Naive thymus-derived CD8-positive, alpha-beta T cell (primary cell): ENCODE results near the gene RAD51B. TPM values are rescaled to one million over a fixed set of nuclear protein-coding genes. Genes with fewer than 3 reads are reported as not detected.

Source experiments
- ATAC-seq, 2 donors: fragments of 150-1000 bp; cut with Tn5 transposase in 1 of 2; sonication (Bioruptor Pico), chemical (Tn5 transposase) in 1 of 2; 1 replicate in 1 of 2; 2 replicates in 1 of 2; pipeline ENCODE4 v1.10.0; 2021; ENCODE audit warnings: mild to moderate bottlenecking in 2 of 2, moderate library complexity in 2 of 2
- POLR2A ChIA-PET: fragments of 350-600 bp; sonication (Branson Sonifier 250); formaldehyde crosslinking; loops from one replicate; lab custom pipeline; 2021; ENCODE audit warnings: antibody characterized with exemption; lab: Charles Lee
- DNase-seq, 10 donors: peaks; one replicate each; pipeline versions ENCODE4 v3.0.0 to v3.0.0-alpha.2; 2020 to 2022
- H3K27ac Mint-ChIP-seq, 10 donors: one replicate each; pipeline ENCODE4 v1.8.0; 2020 to 2022; ENCODE audit warnings: mild to moderate bottlenecking in 10 of 10, mixed read lengths in 10 of 10, moderate library complexity in 4 of 10, inconsistent platforms in 1 of 10
- H3K27me3 Mint-ChIP-seq, 5 donors: one replicate each; pipeline ENCODE4 v1.8.0; 2021 to 2022; ENCODE audit warnings: mixed read lengths in 5 of 5
- H3K36me3 Mint-ChIP-seq, 3 donors: one replicate each; pipeline ENCODE4 v1.8.0; 2020 to 2022; ENCODE audit warnings: mixed read lengths in 3 of 3, mild to moderate bottlenecking in 2 of 3, inconsistent platforms in 1 of 3
- H3K4me1 Mint-ChIP-seq, 4 donors: one replicate each; pipeline ENCODE4 v1.8.0; 2021 to 2022; ENCODE audit warnings: mixed read lengths in 4 of 4
- H3K4me3 Mint-ChIP-seq, 10 donors: one replicate each; pipeline ENCODE4 v1.8.0; 2020 to 2022; ENCODE audit warnings: mild to moderate bottlenecking in 10 of 10, mixed read lengths in 10 of 10, moderate library complexity in 6 of 10, inconsistent platforms in 1 of 10
- H3K9me3 Mint-ChIP-seq, 9 donors: one replicate each; pipeline ENCODE4 v1.8.0; 2020 to 2022; ENCODE audit warnings: mixed read lengths in 9 of 9, mild to moderate bottlenecking in 3 of 9, inconsistent platforms in 1 of 9, moderate library complexity in 1 of 9
- polyA plus RNA-seq, 3 donors: library from polyadenylated mRNA; unstranded; fragments of 300-500 nt; fragmentation: Illumina TruSeq; gene quantifications; one replicate each; pipeline ENCODE4 v1.2.3, GENCODE V29; 2021
- total RNA-seq, 8 experiments: library from RNA in 2 of 8; stranded (reverse) in 2 of 8; gene quantifications; one replicate each; pipeline ENCODE4 v1.2.3 and lab custom pipeline; 2021 to 2026

Gene RAD51B
- total and polyA plus RNA-seq, 5 experiments from 2014 or later, result 15.1 to 30.0 (median 26.4) TPM

DNA sequence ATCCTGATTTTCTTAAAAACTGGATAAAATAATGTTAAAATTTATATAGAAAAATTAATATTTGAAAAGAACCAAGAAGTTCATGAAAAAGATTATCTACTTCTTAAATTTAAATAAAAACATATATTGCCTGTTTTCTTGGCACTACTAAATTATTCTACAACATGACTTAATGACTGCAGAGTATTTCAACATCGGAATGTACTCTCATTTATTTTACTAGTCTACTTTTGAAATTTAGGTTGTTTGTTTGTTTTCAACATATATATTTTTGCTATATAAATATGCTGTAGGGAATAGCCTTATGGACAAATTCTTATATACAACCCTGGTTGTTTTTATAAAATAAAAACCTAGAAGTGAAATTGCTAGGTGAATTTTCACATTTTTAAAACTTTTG, 231.6 kb downstream of the RAD51B start:
- no peak for ATAC-seq
- Mint-ChIP-seq H3K27me3 (no peaks in the 10 kb centered on the region), H3K27ac (no peak overlapping the region), H3K4me3 (no peak overlapping the region), H3K9me3 (peaks cover 0 to 5% (median 0%) of the 10 kb centered on the region in 9 donors), H3K4me1 (no peaks in the 10 kb centered on the region), H3K36me3 (peaks cover 3 to 16% (median 10%) of the 10 kb centered on the region in 3 donors)
- no peak for DNase-seq
- POLR2A ChIA-PET, result no interaction called here

DNA sequence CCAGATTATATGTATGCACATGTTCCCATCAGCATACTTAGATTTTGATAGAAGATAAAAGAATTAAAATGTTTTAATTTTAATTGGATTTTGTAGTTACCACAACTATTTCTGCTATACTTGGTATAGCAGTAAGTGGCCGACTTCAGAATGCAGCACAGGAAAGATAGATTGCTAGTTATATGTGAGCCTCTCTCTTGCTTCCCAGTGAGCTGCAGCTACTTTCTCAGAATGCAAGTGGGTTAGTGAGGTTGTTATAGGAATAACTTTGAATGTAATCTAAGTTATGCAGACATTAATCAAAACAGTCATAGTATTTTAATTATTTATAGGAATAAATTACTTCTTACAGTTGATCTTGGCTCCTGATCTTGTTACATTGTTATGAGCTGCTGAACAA, 240.6 kb downstream of the RAD51B start:
- Mint-ChIP-seq H3K9me3 (peaks cover 6 to 29% (median 20%) of the 10 kb centered on the region in 9 donors), H3K4me3 (no peak overlapping the region), H3K36me3 (peaks cover 8 to 21% (median 20%) of the 10 kb centered on the region in 3 donors), H3K27ac (no peak overlapping the region), H3K27me3 (no peaks in the 10 kb centered on the region), H3K4me1 (peaks cover 0 to 2% (median 0%) of the 10 kb centered on the region in 4 donors)
- DNase-seq, result no peak
- POLR2A ChIA-PET, result no interaction called here
- ATAC-seq, result no peak

DNA sequence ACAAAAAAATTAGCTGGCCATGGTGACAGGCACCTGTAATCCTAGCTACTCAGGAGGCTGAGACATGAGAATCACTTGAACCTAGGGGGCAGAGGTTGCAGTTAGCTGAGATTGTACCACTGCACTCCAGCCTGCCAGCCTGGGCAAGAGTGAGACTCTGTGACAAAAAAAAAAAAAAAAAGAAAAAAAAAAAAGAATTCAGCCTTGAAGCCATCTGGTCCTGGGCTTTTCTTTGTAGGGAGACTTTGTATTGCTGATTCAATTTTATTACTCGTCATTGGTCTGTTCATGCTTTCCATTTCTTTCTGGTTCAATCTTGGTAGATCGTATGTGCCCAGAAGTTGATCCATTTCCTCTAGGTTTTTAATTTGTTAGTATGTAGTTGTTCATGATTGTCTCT, 243.1 kb downstream of the RAD51B start:
- POLR2A ChIA-PET, result no interaction called here

DNA sequence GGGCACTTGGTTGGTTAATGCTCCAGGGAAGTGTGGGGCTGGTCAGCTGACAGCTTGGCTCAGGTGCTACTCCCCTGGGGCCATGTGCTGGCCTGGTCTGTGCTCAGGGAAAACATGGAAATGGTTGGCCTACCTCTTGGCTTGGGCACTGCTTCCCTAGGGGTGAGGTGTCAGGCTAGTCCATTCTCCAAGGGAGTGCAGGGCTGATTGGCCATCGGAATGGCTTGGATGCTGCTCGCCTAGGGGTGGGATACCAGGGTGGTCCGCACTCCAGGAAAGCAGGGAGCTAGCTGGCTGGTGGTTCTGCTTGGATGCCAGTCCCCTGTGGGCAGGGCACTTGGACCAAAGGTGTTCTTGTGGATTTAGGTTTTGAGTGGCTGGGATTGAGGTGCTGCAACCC, 245.7 kb downstream of the RAD51B start:
- Mint-ChIP-seq H3K9me3 (peaks cover 12 to 64% (median 28%) of the 10 kb centered on the region in 9 donors), H3K27me3 (no peaks in the 10 kb centered on the region), H3K36me3 (peaks cover 8 to 42% (median 41%) of the 10 kb centered on the region in 3 donors), H3K27ac (no peak overlapping the region), H3K4me3 (no peak overlapping the region), H3K4me1 (no peaks in the 10 kb centered on the region)
- POLR2A ChIA-PET, result no interaction called here
- DNase-seq, result no peak
- ATAC-seq, result no peak

More for the DNA sequence above, 243.1 kb downstream of the RAD51B start:
- no peaks in the 10 kb centered on the region for H3K27me3 Mint-ChIP-seq
- peaks cover 8 to 22% (median 21%) of the 10 kb centered on the region in 3 donors for H3K36me3 Mint-ChIP-seq
- no peak for DNase-seq
- H3K9me3 Mint-ChIP-seq, result peaks cover 6 to 37% (median 21%) of the 10 kb centered on the region in 9 donors
- H3K27ac Mint-ChIP-seq, result no peak overlapping the region
- ATAC-seq, result no peak
- peaks cover 0 to 2% (median 0%) of the 10 kb centered on the region in 4 donors for H3K4me1 Mint-ChIP-seq
- no peak overlapping the region for H3K4me3 Mint-ChIP-seq

DNA sequence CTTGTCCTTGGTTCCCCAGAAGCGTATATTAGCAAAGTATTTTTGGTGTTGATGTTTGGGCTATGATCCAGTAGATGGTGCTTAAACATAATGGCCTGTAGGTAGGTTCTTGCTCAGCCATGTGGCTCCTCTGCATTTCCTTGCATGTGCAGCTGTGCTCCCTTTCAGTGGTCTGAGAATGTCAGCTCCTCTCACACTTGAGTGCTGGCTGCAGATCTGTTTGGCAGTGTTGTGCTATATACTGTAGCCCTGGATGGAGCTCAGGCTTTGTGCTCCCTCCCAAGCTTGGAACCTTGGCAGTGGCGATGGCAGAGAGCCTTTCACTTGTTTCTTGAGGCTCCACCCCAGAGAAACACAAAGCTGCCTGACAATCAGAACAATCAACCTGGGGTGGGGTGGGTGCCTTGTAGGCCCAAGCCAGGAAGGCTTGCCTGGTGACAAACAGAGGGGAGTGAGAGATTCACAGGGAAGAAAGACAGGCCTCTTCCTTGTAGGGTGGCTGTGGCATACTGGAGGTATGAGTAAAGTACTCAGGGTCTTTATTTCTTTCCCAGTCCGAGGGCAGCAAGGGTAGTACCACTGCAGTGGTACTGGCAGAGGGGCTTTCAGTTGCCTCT, 255.3 kb downstream of the RAD51B start:
- Mint-ChIP-seq H3K27me3 (no peaks in the 10 kb centered on the region), H3K27ac (no peak overlapping the region), H3K4me1 (peaks cover 0 to 18% (median 2%) of the 10 kb centered on the region in 4 donors), H3K36me3 (peaks cover 15 to 35% (median 34%) of the 10 kb centered on the region in 3 donors), H3K9me3 (peaks cover 4 to 38% (median 22%) of the 10 kb centered on the region in 9 donors), H3K4me3 (no peak overlapping the region)
- POLR2A ChIA-PET, result no interaction called here
- DNase-seq (no peak), ATAC-seq (no peak)

DNA sequence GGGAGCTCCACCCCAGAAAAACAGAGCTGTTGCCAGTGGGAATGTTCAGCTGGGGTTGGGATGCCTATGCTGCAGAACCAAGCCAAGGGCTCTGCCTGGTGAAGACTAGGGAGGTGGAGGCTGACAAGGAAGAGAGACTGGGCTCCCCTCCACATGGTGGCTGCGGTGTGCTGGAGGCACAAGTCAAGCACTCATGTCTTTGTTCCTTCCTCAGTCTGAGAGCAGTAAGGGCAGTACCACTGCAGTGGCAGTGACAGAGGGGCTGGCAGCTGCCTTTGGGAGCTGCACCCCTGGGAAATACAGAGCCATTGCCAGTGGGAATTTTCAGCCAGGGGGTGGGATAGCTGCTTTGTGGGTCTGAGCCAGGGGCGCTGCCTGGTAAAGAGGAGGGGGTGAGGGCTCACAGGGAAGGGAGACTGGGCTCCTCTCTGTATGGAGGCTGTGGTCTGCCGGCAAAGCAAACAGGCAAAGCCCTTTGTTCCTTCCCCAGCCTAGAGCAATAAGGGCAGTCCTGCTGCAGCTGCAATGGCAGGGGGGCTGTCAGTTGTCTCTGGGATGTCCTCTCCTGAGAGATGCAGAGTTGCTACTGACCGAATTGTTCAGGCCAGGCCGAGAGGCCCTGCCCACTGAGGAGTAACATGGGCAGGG, 255.9 kb downstream of the RAD51B start:
- H3K4me3 Mint-ChIP-seq, result no peak overlapping the region
- DNase-seq (no peak), ATAC-seq (no peak)
- H3K36me3 Mint-ChIP-seq, result peaks cover 15 to 29% (median 28%) of the 10 kb centered on the region in 3 donors
- peaks cover 0 to 18% (median 2%) of the 10 kb centered on the region in 4 donors for H3K4me1 Mint-ChIP-seq
- no peak overlapping the region for H3K27ac Mint-ChIP-seq
- POLR2A ChIA-PET, result no interaction called here
- H3K27me3 Mint-ChIP-seq, result no peaks in the 10 kb centered on the region
- H3K9me3 Mint-ChIP-seq, result peaks cover 4 to 32% (median 22%) of the 10 kb centered on the region in 9 donors

DNA sequence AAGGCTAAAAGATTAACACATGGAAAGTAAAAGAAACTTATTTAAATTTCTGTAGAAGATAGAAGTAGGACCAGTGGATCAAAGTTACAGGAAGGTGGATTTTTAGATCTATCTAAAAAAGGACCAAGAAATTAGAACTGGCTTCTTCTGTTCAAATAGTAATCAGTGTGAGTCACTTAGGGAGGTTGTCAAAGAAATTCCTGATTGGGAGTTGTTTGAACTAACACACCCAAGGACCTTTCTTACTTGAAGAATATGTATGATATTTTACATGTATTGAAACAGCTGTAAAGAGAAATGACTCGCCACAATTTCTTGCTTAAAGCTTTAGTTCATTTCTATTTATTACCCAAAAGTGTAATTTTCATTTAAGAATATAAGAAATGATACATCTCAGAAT, 256.9 kb downstream of the RAD51B start:
- Mint-ChIP-seq H3K27me3 (no peaks in the 10 kb centered on the region), H3K9me3 (peaks cover under 1 to 23% (median 16%) of the 10 kb centered on the region in 9 donors), H3K4me3 (no peak overlapping the region), H3K36me3 (peaks cover 8 to 24% (median 22%) of the 10 kb centered on the region in 3 donors), H3K27ac (no peak overlapping the region), H3K4me1 (peaks cover 0 to 19% (median 2%) of the 10 kb centered on the region in 4 donors)
- ATAC-seq (no peak), DNase-seq (no peak)
- POLR2A ChIA-PET, result no interaction called here

DNA sequence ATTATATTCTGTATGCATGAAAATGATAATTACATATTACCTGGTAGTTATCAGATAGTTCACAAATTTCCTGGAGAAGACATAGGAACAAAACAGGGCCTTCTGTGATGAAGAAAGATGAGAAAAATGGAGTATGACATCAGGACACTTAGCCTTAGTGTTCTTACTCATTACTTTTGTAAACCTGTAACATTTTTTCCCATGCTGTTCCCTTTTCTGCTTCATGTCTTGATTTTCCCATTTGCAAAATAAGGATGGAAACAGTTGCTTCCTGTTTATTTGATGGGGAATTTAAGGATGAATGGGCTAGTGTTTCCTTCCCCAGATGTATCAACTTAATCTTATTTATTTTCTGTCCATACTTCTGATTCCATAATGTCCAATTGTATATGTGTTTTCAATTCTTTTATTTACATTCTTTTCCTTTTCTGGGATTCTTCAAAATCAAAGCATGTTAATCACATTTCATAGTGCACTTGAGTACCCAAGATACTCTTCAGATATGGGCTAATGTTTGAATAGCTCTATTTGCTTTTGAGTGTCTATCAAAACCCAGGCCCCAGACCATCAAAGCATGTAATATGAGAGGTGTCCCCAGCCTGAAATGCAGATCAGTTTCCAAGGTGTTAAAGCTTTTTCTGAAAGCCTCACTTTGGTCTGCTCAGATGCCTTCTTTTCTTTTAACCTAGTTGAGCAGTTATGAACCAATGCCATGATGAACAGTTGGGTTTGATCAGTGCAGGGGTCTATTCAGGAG, 260.5 kb downstream of the RAD51B start:
- no peak overlapping the region for H3K27ac Mint-ChIP-seq
- no peak overlapping the region for H3K4me3 Mint-ChIP-seq
- H3K9me3 Mint-ChIP-seq, result no peaks in the 10 kb centered on the region
- peaks cover 0 to 15% (median 2%) of the 10 kb centered on the region in 4 donors for H3K4me1 Mint-ChIP-seq
- ATAC-seq (no peak), DNase-seq (no peak)
- no peaks in the 10 kb centered on the region for H3K36me3 Mint-ChIP-seq
- H3K27me3 Mint-ChIP-seq, result no peaks in the 10 kb centered on the region
- POLR2A ChIA-PET, result no interaction called here

DNA sequence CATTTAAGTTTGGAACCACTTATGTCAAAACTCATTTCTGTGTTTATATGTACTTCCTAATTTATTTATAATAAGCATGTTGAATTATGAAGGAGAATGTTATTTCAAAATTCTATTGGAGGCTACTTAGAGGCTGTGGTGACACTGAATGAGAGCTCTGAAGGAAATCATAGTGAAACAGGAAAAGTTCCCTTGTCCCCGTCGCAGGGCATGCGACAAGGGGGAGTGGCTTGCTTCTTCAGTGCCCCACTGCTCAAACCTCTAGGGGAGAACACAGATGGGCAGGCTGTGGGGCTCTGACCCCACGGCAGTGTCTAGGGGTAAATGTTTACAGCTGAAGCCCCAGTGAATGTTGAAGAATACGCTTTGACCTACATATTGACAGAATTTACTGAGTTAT, 261.9 kb downstream of the RAD51B start:
- H3K27me3 Mint-ChIP-seq, result no peaks in the 10 kb centered on the region
- ATAC-seq (no peak), DNase-seq (no peak)
- peaks cover 0 to 15% (median 2%) of the 10 kb centered on the region in 4 donors for H3K4me1 Mint-ChIP-seq
- peak overlapping the region in 3 of 10 donors; percentile 3 to 27 (median 6) for H3K27ac Mint-ChIP-seq
- no peaks in the 10 kb centered on the region for H3K9me3 Mint-ChIP-seq
- POLR2A ChIA-PET, result no interaction called here
- no peak overlapping the region for H3K4me3 Mint-ChIP-seq
- no peaks in the 10 kb centered on the region for H3K36me3 Mint-ChIP-seq

DNA sequence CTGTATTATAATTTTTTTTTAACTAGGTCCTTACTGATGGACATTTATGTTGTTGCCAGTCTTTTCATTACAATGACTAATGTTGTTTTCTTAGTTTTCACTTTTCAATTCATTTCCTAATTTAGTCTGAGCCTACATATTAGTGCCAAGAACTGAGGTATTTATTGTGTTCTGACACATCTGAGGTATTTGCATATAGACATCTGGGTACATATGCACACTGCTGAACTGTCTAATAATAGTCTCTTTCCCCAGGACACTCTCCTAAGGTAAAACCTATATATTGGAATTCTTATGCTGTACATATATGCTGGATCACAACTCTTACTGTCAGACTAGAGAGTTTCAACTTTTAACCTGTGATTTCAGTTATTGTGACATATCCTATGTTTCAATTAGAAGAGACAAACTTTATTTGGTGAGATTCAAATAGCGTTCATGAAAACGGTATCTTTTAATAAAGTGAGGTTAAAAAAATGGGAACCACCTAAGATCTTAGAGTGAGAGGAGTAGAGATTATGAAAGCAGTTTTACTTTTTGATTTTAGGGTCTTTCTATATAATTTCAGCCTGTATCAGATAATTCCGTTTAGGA, 263.2 kb downstream of the RAD51B start:
- no peak overlapping the region for H3K4me3 Mint-ChIP-seq
- no peaks in the 10 kb centered on the region for H3K36me3 Mint-ChIP-seq
- no peaks in the 10 kb centered on the region for H3K27me3 Mint-ChIP-seq
- no peak overlapping the region for H3K27ac Mint-ChIP-seq
- ATAC-seq, result no peak
- H3K9me3 Mint-ChIP-seq, result no peaks in the 10 kb centered on the region
- peaks cover 0 to 15% (median 2%) of the 10 kb centered on the region in 4 donors for H3K4me1 Mint-ChIP-seq
- DNase-seq, result no peak
- POLR2A ChIA-PET, result no interaction called here

DNA sequence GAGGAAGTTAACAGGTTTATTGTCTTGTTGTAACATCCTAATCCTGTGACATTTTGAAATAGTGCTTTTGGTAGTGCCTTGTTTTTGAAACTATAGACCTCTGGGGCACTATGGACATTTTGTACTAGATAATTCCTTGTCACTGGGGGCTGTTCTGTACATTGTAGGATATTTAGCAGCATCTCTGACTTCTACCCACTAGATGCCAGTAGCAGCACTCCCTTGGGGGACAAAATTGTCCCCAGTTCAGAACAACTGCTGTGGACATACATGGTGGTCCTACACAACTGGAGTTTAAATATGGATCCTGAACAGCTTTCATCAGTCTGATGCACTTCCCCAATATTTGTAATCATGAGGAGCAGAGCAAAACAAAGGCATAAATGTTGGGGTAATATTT, 264.7 kb downstream of the RAD51B start:
- Mint-ChIP-seq H3K27ac (no peak overlapping the region), H3K27me3 (no peaks in the 10 kb centered on the region), H3K36me3 (no peaks in the 10 kb centered on the region), H3K4me1 (peaks cover 10 to 20% (median 14%) of the 10 kb centered on the region in 4 donors), H3K4me3 (no peak overlapping the region), H3K9me3 (no peaks in the 10 kb centered on the region)
- POLR2A ChIA-PET, result no interaction called here
- DNase-seq, result no peak
- no peak for ATAC-seq

DNA sequence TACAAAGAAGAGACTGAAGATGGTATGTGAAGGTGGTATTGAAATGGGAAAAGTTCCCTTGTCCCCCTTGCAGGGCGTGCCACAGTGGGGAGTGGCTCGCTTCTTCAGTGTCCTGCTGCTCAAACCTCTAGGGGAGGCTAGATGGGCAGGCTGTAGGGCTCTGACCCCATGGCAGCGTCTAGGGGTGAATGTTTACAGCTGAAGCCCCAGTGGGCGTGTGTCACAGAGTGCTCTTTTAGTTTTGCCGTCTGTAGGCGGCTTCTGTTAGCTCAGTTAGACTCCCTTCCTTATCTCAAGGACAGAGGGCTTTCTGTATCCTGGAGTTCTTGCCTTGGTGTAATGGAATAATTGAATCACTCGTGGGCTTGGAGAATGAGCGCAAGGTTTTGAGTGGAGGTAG, 266.2 kb downstream of the RAD51B start:
- ATAC-seq (no peak), DNase-seq (no peak)
- Mint-ChIP-seq H3K4me1 (peaks cover 10 to 23% (median 16%) of the 10 kb centered on the region in 4 donors), H3K27ac (no peak overlapping the region), H3K27me3 (no peaks in the 10 kb centered on the region), H3K4me3 (no peak overlapping the region), H3K36me3 (no peaks in the 10 kb centered on the region), H3K9me3 (no peaks in the 10 kb centered on the region)
- POLR2A ChIA-PET, result no interaction called here
